Measurements from ENCODE around the gene SCD5.

- TF ChIP-seq CTCF (IDR thresholded peaks at IDR 0.05) (no peak), EZH2 (IDR thresholded peaks at IDR 0.05) (no peak)
Measured at GRCh38 chr4:82758701-82759685, 39.6 kb downstream of the SCD5 start.
